IMR-90 (cell line): ENCODE results near the gene ACSF2. TPM values are rescaled to one million over a fixed set of nuclear protein-coding genes. Genes with fewer than 3 reads are reported as not detected.

Experiments used
- CEBPB ChIP-seq: IDR thresholded peaks from 2 replicates; pipeline ENCODE4 v1.6.1; 2012; ENCODE audit warnings: low read depth, low read length, improper control_type of control experiment
- CTCF ChIP-seq: conservative IDR thresholded peaks from 2 replicates; pipeline ENCODE4 v1.5.1; 2012; ENCODE audit warnings: mild to moderate bottlenecking, low read depth, low read length, improper control_type of control experiment
- MXI1 ChIP-seq: IDR thresholded peaks from 2 replicates; pipeline ENCODE4 v1.6.1; 2012; ENCODE audit warnings: low read depth, mild to moderate bottlenecking, low read length, moderate library complexity, borderline replicate concordance
- NFE2L2 ChIP-seq: fragments of 150-350 bp; IDR thresholded peaks from 2 replicates; pipeline ENCODE4 v1.6.1; 2016; ENCODE audit warnings: low read depth, mild to moderate bottlenecking, low read length
- POLR2A ChIP-seq: IDR thresholded peaks from 2 replicates; pipeline ENCODE4 v1.6.1; 2012; ENCODE audit warnings: mild to moderate bottlenecking, low read depth, low read length
- polyA plus RNA-seq, 3 experiments: library from polyadenylated mRNA; depleted of rRNA; stranded (reverse); fragments of >200 nt; gene quantifications; 2 replicates each; pipeline ENCODE4 v1.2.3, GENCODE V29; 2012; ENCODE audit warnings: low replicate concordance in 1 of 3
- total RNA-seq: library from RNA; depleted of rRNA; stranded (reverse); fragments of >200 nt; gene quantifications from 2 replicates; pipeline ENCODE4 v1.2.3, GENCODE V29; 2012

Gene ACSF2
- total and polyA plus RNA-seq, 2 of the 4 experiments (the other 2 are of a cell fraction), result 18.5 to 27.2 TPM

GRCh38 chr17:50440838-50441829 lies 15.1 kb downstream of the ACSF2 start (continued):
- TF ChIP-seq POLR2A, result no peak
- TF ChIP-seq NFE2L2, result no peak
- TF ChIP-seq MXI1, result no peak
- TF ChIP-seq CEBPB, result no peak
- TF ChIP-seq CTCF, result no peak
